ENCODE measurements around the gene PDGFRB. TPM values are rescaled to one million over a fixed set of nuclear protein-coding genes. Genes with fewer than 3 reads are reported as not detected.

PDGFRB gene
- total RNA-seq, 1 experiment from 2014 or later = 0.34 TPM

- DNase-seq (ENCODE audit: low read depth, low spot score) (no peak), ATAC-seq (no peak)
- no peak for TF ChIP-seq POLR2AphosphoS5 (IDR thresholded peaks at IDR 0.05; ENCODE audit: low read depth, low read length)
- TF ChIP-seq CBX3 (IDR thresholded peaks at IDR 0.05; ENCODE audit: low read depth) = no peak
- no peak for TF ChIP-seq EZH2phosphoT487 (IDR thresholded peaks at IDR 0.05; ENCODE audit: borderline replicate concordance)
- TF ChIP-seq CEBPB (IDR thresholded peaks at IDR 0.05; ENCODE audit: low read depth) = no peak
- TF ChIP-seq YY1 (IDR thresholded peaks at IDR 0.05; ENCODE audit: extremely low read depth, insufficient replicate concordance, low read depth, low read length) = no peak
- no peak for TF ChIP-seq REST (IDR thresholded peaks at IDR 0.05; ENCODE audit: low read depth)
- TF ChIP-seq ELF1 (IDR thresholded peaks at IDR 0.05; ENCODE audit: borderline replicate concordance, low read depth) = no peak
- TF ChIP-seq FOSL1 (IDR thresholded peaks at IDR 0.05; ENCODE audit: low read depth) = no peak
- no peak for TF ChIP-seq SP1 (IDR thresholded peaks at IDR 0.05; ENCODE audit: low read depth)
- TF ChIP-seq, protein P1, sequence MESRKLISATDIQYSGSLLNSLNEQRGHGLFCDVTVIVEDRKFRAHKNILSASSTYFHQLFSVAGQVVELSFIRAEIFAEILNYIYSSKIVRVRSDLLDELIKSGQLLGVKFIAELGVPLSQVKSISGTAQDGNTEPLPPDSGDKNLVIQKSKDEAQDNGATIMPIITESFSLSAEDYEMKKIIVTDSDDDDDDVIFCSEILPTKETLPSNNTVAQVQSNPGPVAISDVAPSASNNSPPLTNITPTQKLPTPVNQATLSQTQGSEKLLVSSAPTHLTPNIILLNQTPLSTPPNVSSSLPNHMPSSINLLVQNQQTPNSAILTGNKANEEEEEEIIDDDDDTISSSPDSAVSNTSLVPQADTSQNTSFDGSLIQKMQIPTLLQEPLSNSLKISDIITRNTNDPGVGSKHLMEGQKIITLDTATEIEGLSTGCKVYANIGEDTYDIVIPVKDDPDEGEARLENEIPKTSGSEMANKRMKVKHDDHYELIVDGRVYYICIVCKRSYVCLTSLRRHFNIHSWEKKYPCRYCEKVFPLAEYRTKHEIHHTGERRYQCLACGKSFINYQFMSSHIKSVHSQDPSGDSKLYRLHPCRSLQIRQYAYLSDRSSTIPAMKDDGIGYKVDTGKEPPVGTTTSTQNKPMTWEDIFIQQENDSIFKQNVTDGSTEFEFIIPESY (IDR thresholded peaks at IDR 0.05; ENCODE audit: extremely low read depth, insufficient replicate concordance, low read length) = no peak
- no peak for TF ChIP-seq TCF7L2 (IDR thresholded peaks at IDR 0.05; ENCODE audit: borderline replicate concordance, extremely low read depth, insufficient read depth, insufficient read length)
- H4K20me1 ChIP-seq (ENCODE audit: insufficient read depth) = no peaks in the 10 kb centered on the region
- intact Hi-C loops (cut with micrococcal nuclease) = no loop called here
- no peak overlapping the region for H3K4me3 ChIP-seq (replicated peaks in 1 of 2; ENCODE audit: low read depth in 1 of 2, low read length in 2 of 2)
- H3K36me3 ChIP-seq (ENCODE audit: control insufficient read depth in 1 of 2, insufficient read depth in 2 of 2, low read length in 2 of 2) = no peaks in the 10 kb centered on the region
- no TSS peak for BruUV-seq (replicated peaks)
- H3K4me2 ChIP-seq (ENCODE audit: low read length) = no peak overlapping the region
- H3K9ac ChIP-seq (ENCODE audit: low read length) = no peak overlapping the region
- H2AFZ ChIP-seq (ENCODE audit: low read depth, low read length, poor library complexity, severe bottlenecking) = no peak overlapping the region
- H3K9me2 ChIP-seq (ENCODE audit: insufficient read depth) = no peaks in the 10 kb centered on the region
- POLR2A ChIA-PET = no interaction called here
- no peaks in the 10 kb centered on the region for H3K79me2 ChIP-seq (ENCODE audit: insufficient read depth, low read length)
- RAD21 ChIA-PET (ENCODE audit: low non-redundant PET in 1 of 2, low total read pairs in 2 of 2, uncharacterized antibody in 2 of 2, unreplicated experiment in 2 of 2) = no interaction called here
- CTCF ChIA-PET = no interaction called here
- no peak overlapping the region for H3K27ac ChIP-seq (ENCODE audit: low read depth, low read length)
- H3K4me1 ChIP-seq (ENCODE audit: control insufficient read depth in 1 of 2, insufficient read depth in 2 of 2, low read length in 2 of 2) = peaks cover 0 to 6% of the 10 kb centered on the region in 2 experiments; a peak in 1 of 4 replicates
- H3K27me3 ChIP-seq (ENCODE audit: insufficient read depth, low read length) = no peaks in the 10 kb centered on the region; the same call in 1 of the 2 replicates
- no peaks in the 10 kb centered on the region for H3K9me3 ChIP-seq (ENCODE audit: control insufficient read depth in 1 of 2, insufficient read depth in 1 of 2, low read depth in 1 of 2, low read length in 2 of 2)
Observed at GRCh38 chr5:150190987-150191386, 35.3 kb upstream of the PDGFRB start.

Measured in HCT116 (cell line).